Esophagus squamous epithelium (tissue), 5 donors: ENCODE results near the gene BBS2. TPM values are rescaled to one million over a fixed set of nuclear protein-coding genes. Genes with fewer than 3 reads are reported as not detected.

Experiments used
- DNase-seq: peaks from one replicate; lab custom pipeline; 2025; lab: John Stamatoyannopoulos, UW
- H3K27ac ChIP-seq, 4 donors: fragments of 200-600 bp; sonication (generic); one replicate each; pipeline ENCODE4 v1.5.1; 2016 to 2019; ENCODE audit warnings: mild to moderate bottlenecking in 1 of 4
- H3K27me3 ChIP-seq, 4 donors: fragments of 200-600 bp; sonication (generic); 1 replicate in 3 of 4; 2 replicates in 1 of 4; pipeline versions ENCODE4 v1.5.1 to v1.6.0; 2017 to 2021; ENCODE audit warnings: antibody characterized with exemption in 1 of 4
- H3K36me3 ChIP-seq, 3 donors: fragments of 200-600 bp; sonication (generic); one replicate each; pipeline ENCODE4 v1.5.1; 2016 to 2019
- H3K4me1 ChIP-seq, 3 donors: fragments of 200-600 bp; sonication (generic); one replicate each; pipeline ENCODE4 v1.5.1; 2017 to 2019
- H3K4me3 ChIP-seq, 4 donors: fragments of 200-600 bp; sonication (generic); 1 replicate in 3 of 4; 2 replicates in 1 of 4; pipeline ENCODE4 v1.5.1; 2016 to 2019; ENCODE audit warnings: mild to moderate bottlenecking in 2 of 4, moderate library complexity in 1 of 4
- H3K9me3 ChIP-seq, 3 donors: fragments of 200-600 bp; sonication (generic); one replicate each; pipeline ENCODE4 v1.5.1; 2016 to 2019
- POLR2A ChIP-seq, 4 donors: fragments of 450-650 bp; IDR thresholded peaks; one replicate each; pipeline ENCODE4 v1.6.1; 2017; ENCODE audit warnings: antibody characterized with exemption in 4 of 4, mild to moderate bottlenecking in 4 of 4, moderate library complexity in 3 of 4
- WGBS, 2 donors: methylation state at CpG; one replicate each; pipeline ENCODE4 v1.1.5; 2018; 5-methylcytosine and 5-hydroxymethylcytosine counted together
- intact Hi-C: fragments of 100-400 bp; cut with DNase I; formaldehyde crosslinking; loops from one replicate; pipeline ENCODE4 v1.15.0; 2022
- total RNA-seq, 4 donors: library from RNA; depleted of rRNA; stranded (reverse); fragments of >200 nt; gene quantifications; one replicate each; pipeline ENCODE4 v1.1.0, GENCODE V29; 2016
- TF ChIP-seq, protein P1 (sequence below), 6 experiments: fragments of 450-650 bp in 4 of 6; fragments of 200-600 bp in 2 of 6; sonication (generic) in 2 of 6; IDR thresholded peaks; one replicate each; pipeline ENCODE4 v1.5.1; 2016 to 2019; ENCODE audit warnings: antibody characterized with exemption in 6 of 6, mild to moderate bottlenecking in 4 of 6, moderate library complexity in 4 of 6
- donor health status: DM: yes; HTN: yes; CAD: no.

The BBS2 gene
- total RNA-seq, 4 donors from 2014 or later, result 15.2 to 60.8 (median 31.1) TPM

DNA sequence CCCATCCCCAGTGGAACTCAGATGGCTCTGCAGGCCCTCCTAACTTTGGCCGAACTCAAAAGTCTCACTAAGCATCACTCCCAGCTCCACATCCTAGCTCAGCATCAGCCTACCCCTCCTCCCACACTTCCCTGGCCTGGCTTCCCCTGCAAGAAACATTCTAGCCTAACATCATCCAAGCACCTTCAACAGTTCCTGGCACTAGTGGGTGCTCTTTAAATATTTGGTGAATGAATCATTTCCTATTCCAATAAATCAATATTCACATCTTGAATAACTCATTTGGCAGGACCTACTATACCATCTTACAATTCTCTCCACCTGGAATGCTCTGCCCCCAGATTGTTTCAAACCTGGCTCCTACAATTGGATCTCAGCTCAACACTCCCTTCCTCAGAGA, 11.0 kb upstream of the BBS2 start:
- TF ChIP-seq, protein P1, sequence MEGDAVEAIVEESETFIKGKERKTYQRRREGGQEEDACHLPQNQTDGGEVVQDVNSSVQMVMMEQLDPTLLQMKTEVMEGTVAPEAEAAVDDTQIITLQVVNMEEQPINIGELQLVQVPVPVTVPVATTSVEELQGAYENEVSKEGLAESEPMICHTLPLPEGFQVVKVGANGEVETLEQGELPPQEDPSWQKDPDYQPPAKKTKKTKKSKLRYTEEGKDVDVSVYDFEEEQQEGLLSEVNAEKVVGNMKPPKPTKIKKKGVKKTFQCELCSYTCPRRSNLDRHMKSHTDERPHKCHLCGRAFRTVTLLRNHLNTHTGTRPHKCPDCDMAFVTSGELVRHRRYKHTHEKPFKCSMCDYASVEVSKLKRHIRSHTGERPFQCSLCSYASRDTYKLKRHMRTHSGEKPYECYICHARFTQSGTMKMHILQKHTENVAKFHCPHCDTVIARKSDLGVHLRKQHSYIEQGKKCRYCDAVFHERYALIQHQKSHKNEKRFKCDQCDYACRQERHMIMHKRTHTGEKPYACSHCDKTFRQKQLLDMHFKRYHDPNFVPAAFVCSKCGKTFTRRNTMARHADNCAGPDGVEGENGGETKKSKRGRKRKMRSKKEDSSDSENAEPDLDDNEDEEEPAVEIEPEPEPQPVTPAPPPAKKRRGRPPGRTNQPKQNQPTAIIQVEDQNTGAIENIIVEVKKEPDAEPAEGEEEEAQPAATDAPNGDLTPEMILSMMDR (IDR thresholded peaks at IDR 0.05), result no peak
- TF ChIP-seq POLR2A (IDR thresholded peaks at IDR 0.05), result no peak
- no peaks in the 10 kb centered on the region for H3K9me3 ChIP-seq
- WGBS, 2 donors, result 75 to 83% methylated on average over 1 of the region's 1 CpG
- intact Hi-C loops, result no loop called here
- H3K27ac ChIP-seq, result no peak overlapping the region
- peaks cover 0 to 9% (median 0%) of the 10 kb centered on the region in 4 donors for H3K27me3 ChIP-seq
- no peaks in the 10 kb centered on the region for H3K36me3 ChIP-seq
- DNase-seq, result no peak
- H3K4me1 ChIP-seq, result peaks cover 0 to 3% (median 0%) of the 10 kb centered on the region in 3 donors
- no peak overlapping the region for H3K4me3 ChIP-seq

DNA sequence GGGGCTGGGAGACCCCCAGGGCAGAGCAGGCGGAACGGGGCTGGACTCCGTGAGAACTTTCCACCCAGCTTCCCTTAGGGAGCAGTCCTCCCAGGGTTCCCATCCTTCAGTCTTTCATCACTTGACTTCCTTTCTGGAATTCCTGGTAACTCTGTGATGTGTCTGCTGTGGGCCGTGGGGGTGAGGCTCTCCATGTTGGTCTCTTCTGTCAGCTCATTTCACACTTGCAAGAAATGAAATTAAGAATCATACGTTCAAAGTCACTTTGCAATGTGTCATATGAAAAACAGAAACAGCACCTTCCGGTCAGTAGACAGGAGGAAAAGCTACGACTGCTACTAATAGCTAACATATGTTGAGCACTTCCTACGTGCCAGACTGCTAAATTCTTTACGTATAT, 5.4 kb upstream of the BBS2 start:
- Histone ChIP-seq H3K27ac (no peak overlapping the region), H3K9me3 (no peaks in the 10 kb centered on the region), H3K27me3 (no peaks in the 10 kb centered on the region), H3K4me1 (peaks cover 4 to 5% (median 4%) of the 10 kb centered on the region in 3 donors), H3K4me3 (no peak overlapping the region), H3K36me3 (no peaks in the 10 kb centered on the region)
- WGBS, 2 donors, result 69 to 86% methylated on average over 4 to 8 of the region's 9 CpGs
- TF ChIP-seq, protein P1 (IDR thresholded peaks at IDR 0.05), result no peak
- no peak for TF ChIP-seq POLR2A (IDR thresholded peaks at IDR 0.05)
- intact Hi-C loops, result no loop called here
- no peak for DNase-seq

DNA sequence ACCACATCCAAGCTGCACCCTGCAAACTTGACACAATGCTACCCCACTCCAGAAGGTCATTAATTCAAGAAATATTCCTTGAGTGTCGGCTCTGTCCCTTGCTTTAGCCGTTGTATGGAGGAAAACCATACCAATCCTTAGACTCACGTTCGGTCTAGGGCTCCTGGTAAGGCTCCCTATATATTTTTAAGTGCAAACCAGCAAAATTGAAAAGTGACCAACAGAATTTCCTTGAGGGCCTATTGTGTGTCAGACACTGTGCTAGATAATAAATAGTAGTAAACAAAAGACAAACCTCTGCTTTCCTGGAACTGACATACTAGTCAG, 390 bp upstream of the BBS2 start:
- Histone ChIP-seq H3K27me3 (no peaks in the 10 kb centered on the region), H3K9me3 (no peaks in the 10 kb centered on the region), H3K27ac (peak overlapping the region; percentile 87 to 96 (median 94)), H3K4me1 (peaks cover 20 to 51% (median 35%) of the 10 kb centered on the region in 3 donors), H3K4me3 (peak overlapping the region; percentile 72 to 96 (median 92)), H3K36me3 (no peaks in the 10 kb centered on the region)
- WGBS, 2 donors, result 5 to 9% methylated on average over 4 of the region's 4 CpGs
- no peak for DNase-seq
- intact Hi-C loops, result no loop called here
- no peak for TF ChIP-seq POLR2A (IDR thresholded peaks at IDR 0.05)
- TF ChIP-seq, protein P1 (IDR thresholded peaks at IDR 0.05), result no peak

DNA sequence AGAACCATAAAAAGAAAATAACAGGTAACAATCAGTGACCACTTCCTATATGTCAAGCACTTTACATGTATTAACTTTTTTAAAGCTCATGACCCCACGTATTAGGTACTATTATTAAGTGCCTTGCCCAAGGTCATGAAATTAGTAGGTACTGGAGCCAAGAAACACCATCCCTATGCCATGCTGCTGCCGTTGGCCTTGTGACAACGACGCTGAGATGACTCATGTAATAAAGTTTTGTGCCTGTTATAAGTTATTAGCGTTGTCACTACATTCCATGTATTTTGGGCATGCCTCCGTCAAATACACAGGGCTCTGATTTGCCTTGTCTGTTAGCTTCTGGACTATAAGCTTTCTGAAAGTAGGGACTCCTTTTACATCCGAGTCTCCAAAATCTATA, 1.4 kb downstream of the BBS2 start:
- no peaks in the 10 kb centered on the region for H3K36me3 ChIP-seq
- H3K4me3 ChIP-seq, result peak overlapping the region in 2 of 4 donors; percentile 93 to 96
- 35 to 56% methylated on average over 7 of the region's 7 CpGs for WGBS, 2 donors
- TF ChIP-seq POLR2A (IDR thresholded peaks at IDR 0.05), result no peak
- TF ChIP-seq, protein P1 (IDR thresholded peaks at IDR 0.05), result no peak
- peak overlapping the region in 3 of 4 donors; percentile 87 to 96 (median 95) for H3K27ac ChIP-seq
- no peak for DNase-seq
- H3K27me3 ChIP-seq, result no peaks in the 10 kb centered on the region
- H3K9me3 ChIP-seq, result no peaks in the 10 kb centered on the region
- intact Hi-C loops, result loop anchor here (10.0 kb wide), 1 partner anchor 186 kb away; no protein-coding TSS in a partner anchor
- H3K4me1 ChIP-seq, result peaks cover 20 to 69% (median 37%) of the 10 kb centered on the region in 3 donors

DNA sequence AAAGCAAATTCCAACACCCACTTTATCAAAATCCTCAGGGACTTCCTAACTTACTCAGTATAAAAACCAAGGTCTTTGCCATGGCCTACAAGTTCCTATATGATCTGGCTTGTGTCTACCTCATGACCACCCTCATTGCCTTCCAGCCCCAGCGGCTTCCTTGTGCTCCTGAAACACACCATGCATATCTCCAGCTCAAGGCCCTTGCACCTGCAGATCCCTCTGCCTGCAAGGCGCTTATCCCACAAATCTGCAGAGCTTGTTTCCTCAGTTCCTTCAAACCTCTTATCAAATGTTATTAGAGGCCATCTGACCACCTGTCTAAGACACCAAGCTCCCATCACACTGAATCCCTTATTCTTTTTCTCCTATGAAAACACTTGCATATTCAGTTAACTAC, 2.6 kb downstream of the BBS2 start:
- Histone ChIP-seq H3K36me3 (peaks cover 0 to 8% (median 0%) of the 10 kb centered on the region in 3 donors), H3K4me3 (no peak overlapping the region), H3K4me1 (peaks cover 20 to 74% (median 37%) of the 10 kb centered on the region in 3 donors), H3K27me3 (no peaks in the 10 kb centered on the region), H3K9me3 (no peaks in the 10 kb centered on the region), H3K27ac (peak overlapping the region in 1 of 4 donors; percentile 96)
- TF ChIP-seq, protein P1 (IDR thresholded peaks at IDR 0.05), result no peak
- TF ChIP-seq POLR2A (IDR thresholded peaks at IDR 0.05), result no peak
- DNase-seq, result no peak
- 87 to 93% methylated on average over 2 of the region's 2 CpGs for WGBS, 2 donors
- intact Hi-C loops, result loop anchor here (10.0 kb wide), 1 partner anchor 188 kb away; no protein-coding TSS in a partner anchor
